HG03432 (cell line): ENCODE results near the gene KLHL28.

Source experiments
- ATAC-seq: cut with Tn5 transposase; IDR thresholded peaks from one replicate; pipeline ENCODE4 v1.9.1; 2021; ENCODE audit warnings: mild to moderate bottlenecking, moderate library complexity; ENCODE audit not compliant: unreplicated experiment

The KLHL28 gene

DNA sequence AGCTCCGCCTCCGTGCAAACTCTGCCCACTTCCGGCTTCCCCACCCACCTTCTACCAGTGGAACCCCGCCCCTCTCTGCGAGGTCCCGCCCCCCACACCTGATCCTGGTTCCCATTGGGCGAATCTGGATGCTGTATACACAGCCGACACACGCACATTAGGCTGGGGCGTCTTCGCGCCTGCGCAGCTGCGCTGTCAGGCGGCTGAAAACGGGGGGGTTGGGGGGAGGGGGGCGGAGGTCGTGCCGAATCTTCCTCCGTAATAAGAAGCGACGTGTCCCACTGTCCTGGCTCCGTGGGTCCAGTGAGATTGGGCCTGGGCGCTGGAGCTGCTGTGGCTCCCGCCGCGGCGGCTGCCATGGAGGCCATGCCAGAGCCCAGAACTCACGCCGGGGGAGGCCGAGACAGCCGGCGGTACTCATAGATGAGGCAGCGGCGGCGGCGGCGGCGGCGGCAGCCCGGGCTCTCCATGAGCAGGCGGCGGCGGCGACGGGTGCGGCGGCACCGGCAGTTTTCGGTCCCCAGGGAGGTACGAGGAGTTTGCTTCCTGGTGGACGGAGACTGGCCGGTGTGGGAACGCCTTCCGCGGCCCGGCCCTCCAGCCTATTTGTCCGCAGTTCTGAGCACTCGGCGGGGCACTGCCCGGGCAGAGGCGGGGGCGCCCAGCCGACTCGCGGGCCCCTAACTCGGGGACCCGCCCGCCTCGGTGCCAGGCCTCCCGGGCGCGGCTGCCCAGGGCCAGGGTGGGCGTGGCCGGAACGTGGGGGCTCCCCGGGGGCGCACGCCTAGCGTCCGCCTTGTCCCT, 64.5 kb downstream of the KLHL28 start:
- ATAC-seq = peak; percentile 94

DNA sequence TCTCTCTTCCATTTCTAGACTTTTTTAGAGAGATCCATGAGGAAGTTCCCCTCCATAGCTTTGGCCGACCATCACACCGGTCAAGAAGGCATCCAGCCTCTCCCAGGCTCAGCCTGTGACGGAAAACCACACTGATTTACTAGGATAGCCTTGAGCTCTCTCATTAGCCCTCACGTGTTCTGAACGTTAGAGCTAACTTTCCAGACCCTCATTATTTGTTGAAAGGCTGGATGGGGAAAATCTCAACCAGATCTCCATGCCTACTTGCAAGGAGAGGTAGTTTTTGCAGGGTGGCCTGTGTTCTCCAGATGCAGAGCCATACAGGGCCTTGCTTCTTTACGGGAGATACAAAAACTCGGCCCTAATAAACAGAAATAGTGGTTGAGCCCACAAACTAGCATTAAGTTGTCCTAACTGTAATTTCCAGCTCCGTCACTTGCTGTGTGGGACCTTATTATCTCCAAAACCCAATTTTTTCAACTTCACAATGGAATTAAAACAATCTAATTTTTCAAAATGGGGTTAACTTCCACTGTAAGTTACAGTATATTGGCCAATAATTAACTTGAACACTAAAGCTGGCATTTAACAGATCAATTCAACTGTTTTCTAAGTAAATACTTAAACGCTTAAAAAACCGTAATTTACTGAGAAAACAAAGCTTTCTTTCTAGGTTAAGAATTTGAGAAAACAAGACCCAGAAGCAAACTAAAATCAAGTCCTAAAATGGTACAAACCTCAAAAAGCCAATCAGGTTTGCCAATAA, 65.3 kb downstream of the KLHL28 start:
- ATAC-seq = peak; percentile 0

DNA sequence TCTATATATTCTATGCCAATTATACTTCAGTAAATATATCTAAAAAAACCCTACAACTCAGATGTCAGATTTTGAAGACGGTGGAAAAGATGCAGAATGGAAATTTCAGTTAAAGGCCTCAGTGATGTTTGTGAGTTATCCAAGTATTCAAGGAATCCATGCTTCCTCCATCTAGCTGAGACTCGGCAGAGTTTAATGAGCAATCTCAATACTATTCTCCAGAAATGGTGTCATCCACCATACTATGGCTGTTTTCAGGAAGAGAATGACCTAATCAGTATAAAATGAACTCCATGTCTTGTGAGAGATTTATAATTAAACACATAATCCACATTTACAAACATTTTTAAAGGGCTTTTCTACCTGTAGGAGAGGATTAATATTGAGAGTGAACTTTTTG, 66.0 kb downstream of the KLHL28 start:
- no peak for ATAC-seq

DNA sequence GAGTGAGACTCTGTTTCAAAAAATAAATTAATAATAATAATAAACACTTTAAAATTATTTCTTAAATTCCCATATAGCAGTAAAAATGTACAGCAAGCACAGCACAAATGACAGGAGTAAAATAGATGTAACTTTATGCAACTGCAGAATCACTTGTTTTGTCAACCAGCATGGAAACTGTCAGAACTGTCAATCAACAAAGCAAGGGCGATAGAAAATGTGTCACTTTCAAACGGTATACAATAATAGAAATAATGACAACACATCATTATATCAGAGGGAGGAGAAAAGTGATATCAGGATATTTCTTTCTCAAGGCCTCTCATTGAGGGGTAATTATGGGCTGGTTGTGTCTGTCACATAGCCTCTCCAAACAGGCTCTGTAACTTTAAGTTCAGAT, 68.2 kb downstream of the KLHL28 start:
- no peak for ATAC-seq

DNA sequence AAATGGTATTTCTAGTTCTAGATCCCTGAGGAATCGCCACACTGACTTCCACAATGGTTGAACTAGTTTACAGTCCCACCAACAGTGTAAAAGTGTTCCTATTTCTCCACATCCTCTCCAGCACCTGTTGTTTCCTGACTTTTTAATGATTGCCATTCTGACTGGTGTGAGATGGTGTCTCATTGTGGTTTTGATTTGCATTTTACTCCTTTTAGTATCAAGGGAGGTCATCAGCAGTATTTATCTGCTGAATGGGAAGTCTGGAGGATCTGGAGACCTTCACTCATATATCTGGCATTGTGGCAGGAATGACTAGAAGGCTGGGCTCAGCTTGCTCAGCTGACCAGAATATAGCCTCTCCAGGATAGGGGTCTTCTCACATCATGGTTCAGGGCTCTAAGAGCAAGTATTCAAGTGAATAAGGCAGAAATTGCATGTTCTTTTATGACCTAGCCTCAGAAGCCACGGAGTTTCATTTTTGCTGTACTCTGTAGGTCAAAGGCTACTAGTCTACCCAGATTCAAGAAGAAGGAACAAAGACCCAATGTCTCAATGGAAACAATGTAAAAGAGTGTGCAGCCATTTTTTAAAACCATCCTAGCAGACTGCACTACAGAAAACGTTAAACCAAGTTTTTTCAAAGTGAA, 69.9 kb downstream of the KLHL28 start:
- peak; percentile 38 for ATAC-seq

DNA sequence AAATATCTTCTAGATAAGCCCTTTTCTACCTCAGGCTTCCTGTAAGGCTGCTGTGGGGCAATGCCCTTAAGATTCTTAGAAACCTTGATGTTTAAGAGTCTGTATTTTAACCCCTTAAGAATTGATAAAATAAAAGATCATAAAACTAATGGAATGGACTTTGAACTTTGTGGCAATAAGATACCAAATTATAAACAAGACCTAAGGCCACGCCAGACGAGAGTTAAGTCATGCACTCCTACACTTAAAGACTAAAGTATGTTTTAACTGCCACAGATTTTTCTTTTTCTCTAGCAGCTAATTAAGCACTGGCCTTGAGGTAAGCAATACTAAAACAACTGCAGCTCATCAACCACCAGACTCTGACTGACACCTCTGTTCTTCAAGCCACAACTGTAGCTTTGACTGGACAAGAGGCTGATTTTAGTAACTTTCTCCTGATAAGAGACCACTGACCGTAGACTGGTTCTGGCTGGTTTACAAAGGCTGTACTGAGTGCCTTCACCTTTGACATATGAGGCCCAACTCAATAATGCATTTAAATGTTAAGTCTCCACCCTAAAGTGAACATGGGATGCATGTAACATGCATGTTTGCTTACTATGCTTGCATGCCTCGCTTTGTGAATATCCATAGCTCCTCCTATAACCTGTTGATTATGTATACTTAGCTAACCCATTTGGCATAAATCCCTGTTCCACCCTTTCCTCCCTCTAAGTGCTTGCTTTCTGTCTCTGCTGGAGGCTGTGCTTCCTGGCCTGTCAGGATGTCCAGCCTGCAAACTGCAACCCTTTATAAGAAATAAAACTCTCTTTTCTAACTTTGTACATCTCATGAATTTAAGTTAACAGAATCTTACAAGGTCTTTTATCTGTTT, 71.9 kb downstream of the KLHL28 start:
- ATAC-seq = no peak

DNA sequence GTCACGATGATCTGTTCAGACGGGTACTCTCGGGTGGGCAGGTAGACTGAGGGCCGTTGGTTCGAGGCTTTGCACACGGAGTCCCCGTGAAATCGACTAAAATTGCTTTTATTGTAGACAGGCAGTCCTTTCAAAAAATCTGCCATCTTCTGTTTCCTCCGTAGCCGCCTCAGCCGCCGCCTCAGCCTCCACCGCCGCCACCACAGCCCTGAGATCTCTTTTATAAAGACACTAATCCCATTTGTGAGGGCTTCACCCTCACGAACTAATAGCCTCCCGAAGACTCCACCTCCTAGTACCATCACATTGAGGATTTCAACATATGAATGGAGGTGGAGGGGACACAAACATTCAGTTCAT, 74.2 kb downstream of the KLHL28 start:
- no peak for ATAC-seq

DNA sequence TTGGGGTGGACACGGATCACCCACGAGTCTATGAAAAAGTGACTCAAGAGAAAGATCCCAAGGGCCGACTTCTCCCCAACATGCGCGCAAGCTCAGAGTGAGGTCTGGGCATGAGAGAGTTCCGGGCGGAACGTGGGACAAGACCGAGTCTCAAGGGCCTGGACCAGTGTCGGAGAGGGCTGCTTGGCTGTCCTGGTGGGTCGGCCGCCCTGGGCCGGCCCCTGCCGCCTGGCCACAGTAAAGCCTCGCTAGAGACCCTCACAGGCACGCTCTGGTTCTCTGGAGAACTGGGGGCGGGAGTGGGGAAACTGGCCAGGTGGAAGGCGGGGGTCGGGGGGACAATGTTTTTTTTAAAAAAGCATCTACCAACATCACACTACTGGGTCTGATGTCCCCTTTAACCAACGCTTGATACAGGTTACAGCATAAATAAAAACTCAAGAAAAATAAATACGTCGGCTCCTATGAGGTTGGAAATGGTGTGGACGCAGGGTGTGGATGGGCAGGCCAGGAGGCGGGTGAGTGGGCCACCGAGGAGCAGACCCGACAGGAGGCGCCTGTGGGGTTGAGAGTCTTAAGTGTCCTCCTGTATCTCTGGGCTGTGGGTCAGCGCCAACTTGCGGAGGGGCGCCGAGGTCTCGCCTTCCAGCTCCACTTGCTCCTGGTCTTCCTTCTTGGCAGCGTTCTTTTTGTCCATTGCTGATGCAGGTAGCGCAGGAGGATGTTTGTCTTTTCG, 74.7 kb downstream of the KLHL28 start:
- no peak for ATAC-seq

DNA sequence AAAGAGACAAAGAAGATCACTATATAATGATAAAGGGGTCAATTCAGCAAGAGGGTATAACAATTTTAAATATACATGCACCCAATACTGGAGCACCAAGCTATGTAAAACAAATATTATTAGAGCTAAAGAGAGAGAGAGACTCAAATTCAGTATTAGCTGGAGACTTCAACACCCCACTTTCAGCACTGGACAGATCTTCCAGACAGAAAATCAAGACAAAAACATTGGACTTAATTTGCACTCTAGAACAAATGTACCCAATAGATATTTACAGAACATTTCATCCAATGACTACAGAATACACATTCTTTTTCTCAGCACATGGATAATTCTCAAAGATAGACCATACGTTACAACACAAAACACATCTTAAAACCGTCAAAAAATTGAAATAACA, 81.0 kb downstream of the KLHL28 start:
- no peak for ATAC-seq
